Measurements from ENCODE around the gene HDAC6.
"Not testable (repeated sequence)": the region's sequence is repeated elsewhere in the genome, so short reads cannot be mapped to it uniquely, and the experiment has no call there.

Gene HDAC6

DNA sequence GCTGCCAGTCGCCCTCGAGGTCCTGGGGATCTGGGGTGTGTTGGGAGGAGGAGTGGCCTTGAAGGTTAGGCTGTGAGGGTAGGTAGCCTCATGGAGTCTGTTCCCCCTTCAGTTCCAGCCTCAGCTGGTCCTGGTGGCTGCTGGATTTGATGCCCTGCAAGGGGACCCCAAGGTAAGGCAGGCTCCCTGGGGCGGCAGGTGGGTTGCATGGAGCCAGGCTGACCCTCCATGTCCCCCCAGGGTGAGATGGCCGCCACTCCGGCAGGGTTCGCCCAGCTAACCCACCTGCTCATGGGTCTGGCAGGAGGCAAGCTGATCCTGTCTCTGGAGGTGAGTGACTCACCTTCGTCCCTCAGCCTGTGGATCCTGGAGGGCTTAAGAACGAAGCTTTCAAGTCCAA lies 12.9 kb downstream of the HDAC6 start:
- H3K4me1 ChIP-seq (ENCODE audit: control insufficient read depth, low read depth, low read length), result no peaks in the 10 kb centered on the region
- no peaks in the 10 kb centered on the region for H3K27me3 ChIP-seq (ENCODE audit: control insufficient read depth, insufficient read depth, low read length)
- no peak overlapping the region for H3K27ac ChIP-seq (ENCODE audit: low read length)
- no peak overlapping the region for H3K9ac ChIP-seq (ENCODE audit: low read length)
- no peak overlapping the region for H3K4me3 ChIP-seq (ENCODE audit: low read length)
- peaks cover 6% of the 10 kb centered on the region for H3K36me3 ChIP-seq (ENCODE audit: control insufficient read depth, low read depth, low read length)
- peaks cover 10% of the 10 kb centered on the region for H3K9me3 ChIP-seq (ENCODE audit: control insufficient read depth, low read depth, low read length)

DNA sequence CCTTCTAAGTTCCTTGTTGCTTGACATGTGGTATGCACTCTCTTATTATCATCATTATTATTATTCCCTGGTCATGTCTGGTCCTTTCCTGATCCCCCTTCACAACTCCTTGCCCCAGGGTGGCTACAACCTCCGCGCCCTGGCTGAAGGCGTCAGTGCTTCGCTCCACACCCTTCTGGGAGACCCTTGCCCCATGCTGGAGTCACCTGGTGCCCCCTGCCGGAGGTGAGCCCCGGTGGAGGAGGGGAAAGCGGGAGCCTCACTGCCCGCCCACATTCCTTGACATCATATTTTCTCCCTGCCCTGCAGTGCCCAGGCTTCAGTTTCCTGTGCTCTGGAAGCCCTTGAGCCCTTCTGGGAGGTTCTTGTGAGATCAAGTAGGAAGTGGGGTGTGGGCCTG lies 13.4 kb downstream of the HDAC6 start:
- Histone ChIP-seq H3K4me1 (ENCODE audit: control insufficient read depth, low read depth, low read length) (no peaks in the 10 kb centered on the region), H3K4me3 (ENCODE audit: low read length) (no peak overlapping the region), H3K27me3 (ENCODE audit: control insufficient read depth, insufficient read depth, low read length) (no peaks in the 10 kb centered on the region), H3K36me3 (ENCODE audit: control insufficient read depth, low read depth, low read length) (peaks cover 6% of the 10 kb centered on the region), H3K27ac (ENCODE audit: low read length) (no peak overlapping the region), H3K9ac (ENCODE audit: low read length) (no peak overlapping the region), H3K9me3 (ENCODE audit: control insufficient read depth, low read depth, low read length) (peaks cover 10% of the 10 kb centered on the region)

- Histone ChIP-seq H3K9me3 (ENCODE audit: control insufficient read depth, low read depth, low read length) (peaks cover 10% of the 10 kb centered on the region), H3K4me3 (ENCODE audit: low read length) (no peak overlapping the region), H3K27ac (ENCODE audit: low read length) (no peak overlapping the region), H3K36me3 (ENCODE audit: control insufficient read depth, low read depth, low read length) (peaks cover 6% of the 10 kb centered on the region), H3K4me1 (ENCODE audit: control insufficient read depth, low read depth, low read length) (no peaks in the 10 kb centered on the region), H3K9ac (ENCODE audit: low read length) (no peak overlapping the region), H3K27me3 (ENCODE audit: control insufficient read depth, insufficient read depth, low read length) (no peaks in the 10 kb centered on the region)
Measured at GRCh38 chrX:48816014-48816810, 14.3 kb downstream of the HDAC6 start.

DNA sequence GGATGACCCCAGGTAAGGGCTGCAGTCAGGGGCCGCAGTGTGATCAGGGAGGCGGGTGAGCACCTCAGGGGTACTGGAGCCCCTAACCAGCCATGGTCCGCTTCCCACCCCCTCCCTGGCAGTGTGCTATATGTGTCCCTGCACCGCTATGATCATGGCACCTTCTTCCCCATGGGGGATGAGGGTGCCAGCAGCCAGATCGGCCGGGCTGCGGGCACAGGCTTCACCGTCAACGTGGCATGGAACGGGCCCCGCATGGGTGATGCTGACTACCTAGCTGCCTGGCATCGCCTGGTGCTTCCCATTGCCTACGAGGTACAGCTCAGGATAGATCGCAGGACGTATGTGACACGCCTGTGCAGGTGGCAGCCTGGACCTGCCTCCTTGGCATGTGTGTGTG lies 16.2 kb downstream of the HDAC6 start:
- peaks cover 10% of the 10 kb centered on the region for H3K9me3 ChIP-seq (ENCODE audit: control insufficient read depth, low read depth, low read length)
- no peak overlapping the region for H3K4me3 ChIP-seq (ENCODE audit: low read length)
- H3K36me3 ChIP-seq (ENCODE audit: control insufficient read depth, low read depth, low read length), result peaks cover 10% of the 10 kb centered on the region

DNA sequence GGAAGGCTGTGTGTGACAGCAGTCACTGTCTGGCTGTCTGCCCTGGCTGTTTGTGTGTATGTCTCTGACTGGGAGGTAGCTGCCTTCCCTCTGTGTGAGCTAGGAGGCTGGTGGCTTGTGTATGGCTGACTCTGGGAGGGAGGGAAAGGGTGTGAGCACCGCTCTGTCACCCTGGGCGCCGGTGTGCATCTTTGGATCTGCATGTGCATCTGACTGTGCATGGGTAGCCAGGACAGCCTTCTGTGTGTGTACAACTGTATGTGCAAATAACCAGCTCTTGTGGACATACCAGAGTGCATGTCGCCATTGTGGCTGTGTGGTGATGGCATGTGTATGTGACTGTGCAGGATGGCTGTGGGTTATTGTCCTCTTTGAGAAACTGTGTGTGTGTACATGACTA lies 17.0 kb downstream of the HDAC6 start:
- Histone ChIP-seq H3K27me3 (ENCODE audit: control insufficient read depth, insufficient read depth, low read length) (no peaks in the 10 kb centered on the region), H3K27ac (ENCODE audit: low read length) (no peak overlapping the region), H3K9me3 (ENCODE audit: control insufficient read depth, low read depth, low read length) (peaks cover 3% of the 10 kb centered on the region), H3K4me3 (ENCODE audit: low read length) (no peak overlapping the region), H3K36me3 (ENCODE audit: control insufficient read depth, low read depth, low read length) (peaks cover 10% of the 10 kb centered on the region), H3K4me1 (ENCODE audit: control insufficient read depth, low read depth, low read length) (no peaks in the 10 kb centered on the region), H3K9ac (ENCODE audit: low read length) (no peak overlapping the region)

More for the DNA sequence above, 16.2 kb downstream of the HDAC6 start:
- Histone ChIP-seq H3K4me1 (ENCODE audit: control insufficient read depth, low read depth, low read length) (no peaks in the 10 kb centered on the region), H3K9ac (ENCODE audit: low read length) (no peak overlapping the region), H3K27me3 (ENCODE audit: control insufficient read depth, insufficient read depth, low read length) (no peaks in the 10 kb centered on the region), H3K27ac (ENCODE audit: low read length) (no peak overlapping the region)

DNA sequence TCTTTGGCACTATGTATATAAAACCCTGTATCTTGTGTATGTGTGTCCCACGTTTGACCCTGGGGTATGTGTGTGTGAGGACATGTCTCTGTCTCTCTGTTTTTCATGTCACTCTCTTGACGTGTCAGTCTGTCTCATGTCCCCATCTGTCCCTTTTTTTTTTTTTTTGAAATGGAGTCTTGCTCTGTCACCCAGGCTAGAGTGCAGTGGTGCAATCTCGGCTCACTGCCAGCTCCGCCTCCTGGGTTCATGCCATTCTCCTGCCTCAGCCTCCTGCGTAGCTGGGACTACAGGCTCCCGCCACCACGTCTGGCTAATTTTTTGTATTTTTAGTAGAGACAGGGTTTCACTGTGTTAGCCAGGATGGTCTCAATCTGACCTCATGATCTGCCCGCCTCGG lies 17.5 kb downstream of the HDAC6 start:
- H3K4me1 ChIP-seq (ENCODE audit: control insufficient read depth, low read depth, low read length); H3K27me3 ChIP-seq (ENCODE audit: control insufficient read depth, insufficient read depth, low read length); H3K27ac ChIP-seq (ENCODE audit: low read length); H3K4me3 ChIP-seq (ENCODE audit: low read length); H3K9ac ChIP-seq (ENCODE audit: low read length); H3K9me3 ChIP-seq (ENCODE audit: control insufficient read depth, low read depth, low read length): not testable (repeated sequence)
- H3K36me3 ChIP-seq (ENCODE audit: control insufficient read depth, low read depth, low read length), result peaks cover 10% of the 10 kb centered on the region

GRCh38 chrX:48823053-48823452 lies 21.2 kb downstream of the HDAC6 start:
- Histone ChIP-seq H3K4me1 (ENCODE audit: control insufficient read depth, low read depth, low read length) (no peaks in the 10 kb centered on the region), H3K4me3 (ENCODE audit: low read length) (no peak overlapping the region), H3K9ac (ENCODE audit: low read length) (no peak overlapping the region), H3K27ac (ENCODE audit: low read length) (no peak overlapping the region), H3K36me3 (ENCODE audit: control insufficient read depth, low read depth, low read length) (peaks cover 5% of the 10 kb centered on the region), H3K27me3 (ENCODE audit: control insufficient read depth, insufficient read depth, low read length) (no peaks in the 10 kb centered on the region), H3K9me3 (ENCODE audit: control insufficient read depth, low read depth, low read length) (no peaks in the 10 kb centered on the region)

GRCh38 chrX:48824066-48824465 lies 22.2 kb downstream of the HDAC6 start:
- Histone ChIP-seq H3K36me3 (ENCODE audit: control insufficient read depth, low read depth, low read length) (peaks cover 5% of the 10 kb centered on the region), H3K4me3 (ENCODE audit: low read length) (no peak overlapping the region), H3K27me3 (ENCODE audit: control insufficient read depth, insufficient read depth, low read length) (no peaks in the 10 kb centered on the region), H3K27ac (ENCODE audit: low read length) (no peak overlapping the region), H3K9me3 (ENCODE audit: control insufficient read depth, low read depth, low read length) (no peaks in the 10 kb centered on the region), H3K9ac (ENCODE audit: low read length) (no peak overlapping the region), H3K4me1 (ENCODE audit: control insufficient read depth, low read depth, low read length) (no peaks in the 10 kb centered on the region)

- Histone ChIP-seq H3K27ac (ENCODE audit: low read length) (no peak within 1 kb of the TSS), H3K27me3 (ENCODE audit: control insufficient read depth, insufficient read depth, low read length) (peaks cover 19% of the 10 kb centered on the region), H3K4me1 (ENCODE audit: control insufficient read depth, low read depth, low read length) (no peaks in the 10 kb centered on the region), H3K9me3 (ENCODE audit: control insufficient read depth, low read depth, low read length) (no peaks in the 10 kb centered on the region), H3K4me3 (ENCODE audit: low read length) (peak within 1 kb of the TSS; percentile 21), H3K36me3 (ENCODE audit: control insufficient read depth, low read depth, low read length) (peaks cover 5% of the 10 kb centered on the region), H3K9ac (ENCODE audit: low read length) (no peak within 1 kb of the TSS)
Measured at GRCh38 chrX:48826135-48826875, 24.4 kb downstream of the HDAC6 start, which contains the start of gene ERAS. Gene ERAS, plus strand, starts transcription at chrX:48826513. Its CDS starts 2,611 bp downstream, at chrX:48829124.

DNA sequence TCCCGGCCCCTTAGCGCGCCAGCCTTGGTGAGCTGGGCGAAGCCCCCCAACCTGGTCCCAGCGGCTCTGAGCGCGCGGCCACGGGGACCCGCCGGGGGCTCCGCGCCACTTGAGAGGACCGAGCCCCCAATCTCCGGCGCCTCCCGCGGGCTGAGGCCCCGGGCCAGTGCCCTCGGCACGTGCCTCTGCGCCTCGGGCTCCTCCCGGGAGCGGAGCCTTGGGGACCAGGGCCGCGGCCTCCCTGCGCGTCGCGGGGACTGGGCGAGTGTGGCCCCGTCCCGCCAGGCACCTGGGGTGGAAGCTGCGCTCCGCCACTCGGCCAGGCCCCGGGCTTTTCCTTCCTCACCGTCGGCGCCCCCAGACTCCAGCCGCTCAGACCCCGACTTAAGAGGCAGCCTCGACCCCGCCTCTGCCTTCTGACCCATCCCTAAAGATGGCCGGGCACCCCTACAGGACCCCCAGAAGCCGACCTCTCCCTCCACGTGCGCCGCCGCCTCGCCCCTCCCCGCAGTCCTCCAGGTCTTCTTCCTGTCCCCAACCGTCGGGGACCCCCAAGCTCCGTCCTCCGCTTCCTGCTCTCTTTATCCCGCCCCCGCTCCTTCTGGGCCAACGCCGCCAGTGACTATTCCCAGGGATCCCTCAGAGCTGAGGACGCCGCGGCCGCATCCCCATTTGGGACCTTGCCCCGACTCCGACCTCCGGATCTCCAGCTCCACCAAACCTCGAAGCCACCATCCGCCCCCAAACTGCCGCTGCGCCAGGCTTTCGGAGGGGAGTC lies 25.2 kb downstream of the HDAC6 start:
- Histone ChIP-seq H3K4me1 (ENCODE audit: control insufficient read depth, low read depth, low read length) (no peaks in the 10 kb centered on the region), H3K27ac (ENCODE audit: low read length) (no peak overlapping the region), H3K36me3 (ENCODE audit: control insufficient read depth, low read depth, low read length) (peaks cover 3% of the 10 kb centered on the region), H3K27me3 (ENCODE audit: control insufficient read depth, insufficient read depth, low read length) (peaks cover 26% of the 10 kb centered on the region), H3K4me3 (ENCODE audit: low read length) (peak overlapping the region; percentile 21), H3K9me3 (ENCODE audit: control insufficient read depth, low read depth, low read length) (no peaks in the 10 kb centered on the region), H3K9ac (ENCODE audit: low read length) (no peak overlapping the region)

DNA sequence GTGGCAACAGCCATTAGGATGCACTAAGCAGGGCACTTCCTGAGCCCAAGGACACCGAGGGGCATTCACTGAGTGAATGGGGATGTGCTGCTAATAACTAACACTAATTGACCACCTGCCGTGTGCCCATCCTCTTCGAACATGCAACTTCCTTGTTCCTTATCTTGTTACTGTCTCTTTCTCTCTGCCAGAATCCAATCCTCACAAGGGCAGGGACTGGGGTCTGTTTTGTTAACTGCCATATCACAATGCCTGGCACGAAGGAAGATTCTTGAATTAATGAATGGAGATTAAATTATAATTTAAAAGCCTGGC lies 25.7 kb downstream of the HDAC6 start:
- H3K9me3 ChIP-seq (ENCODE audit: control insufficient read depth, low read depth, low read length), result no peaks in the 10 kb centered on the region
- no peak overlapping the region for H3K9ac ChIP-seq (ENCODE audit: low read length)
- no peak overlapping the region for H3K27ac ChIP-seq (ENCODE audit: low read length)
- no peaks in the 10 kb centered on the region for H3K36me3 ChIP-seq (ENCODE audit: control insufficient read depth, low read depth, low read length)
- peak overlapping the region; percentile 21 for H3K4me3 ChIP-seq (ENCODE audit: low read length)
- no peaks in the 10 kb centered on the region for H3K4me1 ChIP-seq (ENCODE audit: control insufficient read depth, low read depth, low read length)
- H3K27me3 ChIP-seq (ENCODE audit: control insufficient read depth, insufficient read depth, low read length), result peaks cover 32% of the 10 kb centered on the region

All from iPS-18a (cell line).